PC-9 (cell line): ENCODE data around the gene CHIT1. TPM values are rescaled to one million over a fixed set of nuclear protein-coding genes. Genes with fewer than 3 reads are reported as not detected.

Experiments
- BruUV-seq: library from RNA; stranded (reverse); fragments of 400-500 nt; replicated peaks from 2 replicates; lab custom pipeline; 2021; lab: Mats Ljungman, UMichigan
- CTCF ChIA-PET: fragments of 300-600 bp; sonication (Branson Sonifier 250); formaldehyde crosslinking; loops from one replicate; lab custom pipeline; 2022; ENCODE audit warnings: antibody characterized with exemption; lab: Charles Lee
- POLR2A ChIA-PET: fragments of 300-600 bp; sonication (Branson Sonifier 250); formaldehyde crosslinking; loops from one replicate; lab custom pipeline; 2022; ENCODE audit warnings: antibody characterized with exemption; ENCODE audit not compliant: unreplicated experiment; lab: Charles Lee
- DNase-seq, 2 experiments: peaks; one replicate each; pipeline versions ENCODE4 v3.0.0 to v3.0.0-alpha.2; 2015 to 2022; ENCODE audit warnings: mixed read lengths in 1 of 2
- H2AFZ ChIP-seq: fragments of 200-600 bp; sonication (generic); 2 replicates; pipeline ENCODE4 v1.8.1; 2017; ENCODE audit warnings: antibody characterized with exemption
- H3F3A ChIP-seq: fragments of 200-600 bp; sonication (generic); 2 replicates; pipeline ENCODE4 v1.8.1; 2017; ENCODE audit warnings: antibody characterized with exemption, mild to moderate bottlenecking, low read depth; ENCODE audit not compliant: insufficient read depth
- H3K27ac ChIP-seq: fragments of 200-600 bp; sonication (generic); 2 replicates; pipeline ENCODE4 v1.6.1; 2016; ENCODE audit warnings: mixed run types
- H3K27me3 ChIP-seq: fragments of 200-600 bp; sonication (generic); 2 replicates; pipeline ENCODE4 v1.6.1; 2016; ENCODE audit warnings: low read depth, mixed run types; ENCODE audit not compliant: insufficient read depth
- H3K36me3 ChIP-seq: fragments of 200-600 bp; sonication (generic); 2 replicates; pipeline ENCODE4 v1.6.1; 2016; ENCODE audit warnings: low read depth, mixed run types
- H3K4me1 ChIP-seq: fragments of 200-600 bp; sonication (generic); replicated peaks from 2 replicates; pipeline ENCODE4 v1.6.1; 2016; ENCODE audit warnings: mixed run types; ENCODE audit not compliant: insufficient read depth
- H3K4me2 ChIP-seq: fragments of 200-600 bp; sonication (generic); 2 replicates; pipeline ENCODE4 v1.6.1; 2017; ENCODE audit warnings: mixed run types
- H3K4me3 ChIP-seq: fragments of 200-600 bp; sonication (generic); 2 replicates; pipeline ENCODE4 v1.6.1; 2016; ENCODE audit warnings: mixed run types
- H3K79me2 ChIP-seq: fragments of 200-600 bp; sonication (generic); 2 replicates; pipeline ENCODE4 v1.6.1; 2017; ENCODE audit warnings: low read depth, mixed run types
- H3K9me2 ChIP-seq: fragments of 200-600 bp; sonication (generic); 2 replicates; pipeline ENCODE4 v1.8.1; 2017; ENCODE audit warnings: mild to moderate bottlenecking; ENCODE audit not compliant: insufficient read depth
- H3K9me3 ChIP-seq: fragments of 200-600 bp; sonication (generic); 2 replicates; pipeline ENCODE4 v1.8.1; 2016; ENCODE audit warnings: low read depth; ENCODE audit not compliant: insufficient read depth
- H4K20me1 ChIP-seq: fragments of 200-600 bp; sonication (generic); 2 replicates; pipeline ENCODE4 v1.8.1; 2017; ENCODE audit not compliant: insufficient read depth
- CTCF ChIP-seq: fragments of 200-600 bp; sonication (generic); conservative IDR thresholded peaks from 2 replicates; pipeline ENCODE4 v1.6.1; 2017; ENCODE audit warnings: mixed run types, antibody characterized with exemption, mild to moderate bottlenecking, moderate library complexity
- EZH2 ChIP-seq: fragments of 200-600 bp; sonication (generic); IDR thresholded peaks from 2 replicates; pipeline ENCODE4 v1.8.0; 2017; ENCODE audit warnings: antibody characterized with exemption, low read depth
- intact Hi-C: fragments of 100-400 bp; cut with micrococcal nuclease; formaldehyde crosslinking; loops from one replicate; pipeline ENCODE4 v1.10.0; 2022; ENCODE audit not compliant: unreplicated experiment
- total RNA-seq: library from RNA; stranded (reverse); gene quantifications from 2 replicates; pipeline ENCODE4 v1.2.3, GENCODE V29; 2021

CHIT1 gene
- total RNA-seq, 1 experiment from 2014 or later, result not detected

- intact Hi-C loops, result loop anchor here (5.0 kb wide), 2 partner anchors 232 to 432 kb away; no protein-coding TSS in a partner anchor
- Histone ChIP-seq H3K36me3 (no peaks in the 10 kb centered on the region), H3K27me3 (no peaks in the 10 kb centered on the region), H3K4me1 (no peaks in the 10 kb centered on the region), H3K4me3 (no peak overlapping the region), H2AFZ (no peak overlapping the region), H3K27ac (no peak overlapping the region), H3K9me3 (no peaks in the 10 kb centered on the region), H4K20me1 (no peaks in the 10 kb centered on the region), H3K9me2 (no peaks in the 10 kb centered on the region), H3K79me2 (no peaks in the 10 kb centered on the region), H3K4me2 (no peak overlapping the region), H3F3A (0 out of 2 replicates have a peak, but pooled peaks cover 3% of the 10 kb centered on the region)
- TF ChIP-seq EZH2, result no peak
- TF ChIP-seq CTCF, result no peak
- POLR2A ChIA-PET, result no interaction called here
- DNase-seq, result no peak
- no TSS peak for BruUV-seq
- CTCF ChIA-PET, result interaction anchor here (0.5 to 0.6 kb wide), 3 partner anchors 55 to 89 kb away, joined by 3 to 5 read pairs (median 3); no protein-coding TSS in a partner anchor
These were observed 41.0 kb upstream of the CHIT1 start for GRCh38 chr1:203270448-203270847.

- Histone ChIP-seq H4K20me1 (no peaks in the 10 kb centered on the region), H3K4me1 (no peaks in the 10 kb centered on the region), H3K79me2 (no peaks in the 10 kb centered on the region), H3K36me3 (no peaks in the 10 kb centered on the region), H3K4me3 (no peak overlapping the region), H3K4me2 (no peak overlapping the region), H3F3A (0 out of 2 replicates have a peak, but pooled peaks cover 3% of the 10 kb centered on the region), H3K27ac (no peak overlapping the region), H3K9me2 (no peaks in the 10 kb centered on the region), H2AFZ (no peak overlapping the region), H3K9me3 (no peaks in the 10 kb centered on the region), H3K27me3 (no peaks in the 10 kb centered on the region)
- intact Hi-C loops, result loop anchor here (1.0 to 5.0 kb wide), 5 partner anchors 153 to 433 kb away; no protein-coding TSS in a partner anchor
- POLR2A ChIA-PET, result no interaction called here
- DNase-seq, result no peak
- TF ChIP-seq CTCF (no peak), EZH2 (no peak)
- CTCF ChIA-PET, result interaction anchor here (0.6 to 3.0 kb wide), 9 partner anchors 36 to 230 kb away, joined by 3 to 27 read pairs (median 3); partner anchors contain the start of genes BTG2 and PRELP
- no TSS peak for BruUV-seq
These were observed 40.2 kb upstream of the CHIT1 start for GRCh38 chr1:203269654-203270020.

GRCh38 chr1:203268901-203269653, 39.6 kb upstream of the CHIT1 start:
- DNase-seq, result peak; percentile 42 to 63
- H4K20me1 ChIP-seq, result no peaks in the 10 kb centered on the region
- TF ChIP-seq EZH2 (no peak), CTCF (peak; percentile 96)
- no peak overlapping the region for H3K27ac ChIP-seq
- H3K79me2 ChIP-seq, result no peaks in the 10 kb centered on the region
- no peaks in the 10 kb centered on the region for H3K36me3 ChIP-seq
- H3K4me2 ChIP-seq, result no peak overlapping the region
- no peaks in the 10 kb centered on the region for H3K9me2 ChIP-seq
- no peaks in the 10 kb centered on the region for H3K27me3 ChIP-seq
- no peaks in the 10 kb centered on the region for H3K4me1 ChIP-seq
- CTCF ChIA-PET, result interaction anchor here (0.6 to 3.0 kb wide), 9 partner anchors 36 to 229 kb away, joined by 3 to 27 read pairs (median 3); partner anchors contain the start of genes BTG2 and PRELP
- BruUV-seq, result no TSS peak
- H3F3A ChIP-seq, result 0 out of 2 replicates have a peak, but pooled peaks cover 3% of the 10 kb centered on the region
- no peak overlapping the region for H3K4me3 ChIP-seq
- no peak overlapping the region; the same call in 1 of the 2 replicates for H2AFZ ChIP-seq
- intact Hi-C loops, result loop anchor here (1.0 to 2.0 kb wide), 3 partner anchors 152 to 238 kb away; no protein-coding TSS in a partner anchor
- no peaks in the 10 kb centered on the region for H3K9me3 ChIP-seq
- POLR2A ChIA-PET, result no interaction called here
